ACC112 (cell line): Measurements from ENCODE around the gene CYYR1.

Source experiments
- H2AFZ ChIP-seq: fragments of 200-600 bp; sonication (generic); one replicate; pipeline ENCODE4 v1.6.0; 2017; ENCODE audit warnings: antibody characterized with exemption, low read length; ENCODE audit not compliant: unreplicated experiment
- H3K27ac ChIP-seq: fragments of 200-600 bp; sonication (generic); 2 replicates; pipeline ENCODE4 v1.5.1; 2014; ENCODE audit warnings: low read depth, mild to moderate bottlenecking, antibody characterized with exemption, low read length, moderate library complexity
- H3K27me3 ChIP-seq: fragments of 200-600 bp; sonication (generic); 2 replicates; pipeline ENCODE4 v1.6.1; 2014; ENCODE audit warnings: mild to moderate bottlenecking, antibody characterized with exemption, low read length, moderate library complexity, mixed read lengths; ENCODE audit not compliant: insufficient read depth
- H3K36me3 ChIP-seq: fragments of 200-600 bp; sonication (generic); 2 replicates; pipeline ENCODE4 v1.6.1; 2016; ENCODE audit warnings: mild to moderate bottlenecking, antibody characterized with exemption, low read length, moderate library complexity, mixed read lengths; ENCODE audit not compliant: insufficient read depth
- H3K4me1 ChIP-seq: fragments of 200-600 bp; sonication (generic); one replicate; pipeline ENCODE4 v1.6.1; 2016; ENCODE audit warnings: low read length, mixed read lengths; ENCODE audit not compliant: insufficient read depth, unreplicated experiment, control insufficient read depth
- H3K4me3 ChIP-seq: fragments of 200-600 bp; sonication (generic); 2 replicates; pipeline ENCODE4 v1.5.1; 2014; ENCODE audit warnings: mild to moderate bottlenecking, low read depth, low read length
- H3K79me2 ChIP-seq: fragments of 200-600 bp; sonication (generic); one replicate; pipeline ENCODE4 v1.6.0; 2016; ENCODE audit warnings: low read length; ENCODE audit not compliant: control insufficient read depth, unreplicated experiment, insufficient read depth

Gene CYYR1

GRCh38 chr21:26554365-26554764 lies 18.7 kb downstream of the CYYR1 start:
- Histone ChIP-seq H3K4me3 (no peak overlapping the region), H3K4me1 (no peaks in the 10 kb centered on the region), H3K36me3 (no peaks in the 10 kb centered on the region), H3K79me2 (no peaks in the 10 kb centered on the region), H3K27me3 (no peaks in the 10 kb centered on the region), H3K27ac (no peak overlapping the region), H2AFZ (no peak overlapping the region)

GRCh38 chr21:26553898-26554297 lies 19.2 kb downstream of the CYYR1 start:
- no peaks in the 10 kb centered on the region for H3K79me2 ChIP-seq
- H3K4me3 ChIP-seq = no peak overlapping the region
- no peaks in the 10 kb centered on the region for H3K27me3 ChIP-seq
- H3K36me3 ChIP-seq = no peaks in the 10 kb centered on the region
- no peak overlapping the region for H3K27ac ChIP-seq
- no peak overlapping the region for H2AFZ ChIP-seq
- no peaks in the 10 kb centered on the region for H3K4me1 ChIP-seq

GRCh38 chr21:26550326-26550725 lies 22.8 kb downstream of the CYYR1 start:
- Histone ChIP-seq H3K36me3 (no peaks in the 10 kb centered on the region), H2AFZ (no peak overlapping the region), H3K27ac (no peak overlapping the region), H3K27me3 (no peaks in the 10 kb centered on the region), H3K4me1 (no peaks in the 10 kb centered on the region), H3K79me2 (no peaks in the 10 kb centered on the region), H3K4me3 (no peak overlapping the region)

- Histone ChIP-seq H3K36me3 (no peaks in the 10 kb centered on the region), H3K27me3 (no peaks in the 10 kb centered on the region), H3K4me1 (no peaks in the 10 kb centered on the region), H3K27ac (no peak overlapping the region), H2AFZ (no peak overlapping the region), H3K79me2 (no peaks in the 10 kb centered on the region), H3K4me3 (no peak overlapping the region)
Measured at GRCh38 chr21:26546446-26547097, 26.5 kb downstream of the CYYR1 start.

GRCh38 chr21:26544201-26544775 lies 28.8 kb downstream of the CYYR1 start:
- Histone ChIP-seq H3K4me3 (no peak overlapping the region), H3K27me3 (no peaks in the 10 kb centered on the region), H3K4me1 (no peaks in the 10 kb centered on the region), H3K79me2 (no peaks in the 10 kb centered on the region), H3K36me3 (no peaks in the 10 kb centered on the region), H2AFZ (no peak overlapping the region), H3K27ac (no peak overlapping the region)

GRCh38 chr21:26540651-26541050 lies 32.4 kb downstream of the CYYR1 start:
- Histone ChIP-seq H3K79me2 (no peaks in the 10 kb centered on the region), H3K36me3 (no peaks in the 10 kb centered on the region), H3K27ac (no peak overlapping the region), H3K4me1 (no peaks in the 10 kb centered on the region), H3K4me3 (no peak overlapping the region), H3K27me3 (no peaks in the 10 kb centered on the region), H2AFZ (no peak overlapping the region)

- Histone ChIP-seq H3K27me3 (no peaks in the 10 kb centered on the region), H3K27ac (no peak overlapping the region), H3K4me3 (no peak overlapping the region), H3K4me1 (no peaks in the 10 kb centered on the region), H3K36me3 (no peaks in the 10 kb centered on the region), H3K79me2 (no peaks in the 10 kb centered on the region), H2AFZ (no peak overlapping the region)
Measured at GRCh38 chr21:26539566-26539965, 33.5 kb downstream of the CYYR1 start.

GRCh38 chr21:26534517-26534916 lies 38.6 kb downstream of the CYYR1 start:
- Histone ChIP-seq H3K79me2 (no peaks in the 10 kb centered on the region), H3K27ac (no peak overlapping the region), H3K36me3 (no peaks in the 10 kb centered on the region), H3K4me3 (no peak overlapping the region), H3K27me3 (no peaks in the 10 kb centered on the region), H2AFZ (no peak overlapping the region), H3K4me1 (no peaks in the 10 kb centered on the region)

GRCh38 chr21:26532208-26532607 lies 40.9 kb downstream of the CYYR1 start:
- Histone ChIP-seq H3K4me1 (no peaks in the 10 kb centered on the region), H3K79me2 (no peaks in the 10 kb centered on the region), H3K4me3 (no peak overlapping the region), H3K27me3 (no peaks in the 10 kb centered on the region), H3K27ac (no peak overlapping the region), H2AFZ (no peak overlapping the region), H3K36me3 (no peaks in the 10 kb centered on the region)

- Histone ChIP-seq H3K27ac (no peak overlapping the region), H3K36me3 (no peaks in the 10 kb centered on the region), H3K4me1 (no peaks in the 10 kb centered on the region), H2AFZ (no peak overlapping the region), H3K4me3 (no peak overlapping the region), H3K79me2 (no peaks in the 10 kb centered on the region), H3K27me3 (no peaks in the 10 kb centered on the region)
Measured at GRCh38 chr21:26529526-26529925, 43.6 kb downstream of the CYYR1 start.

GRCh38 chr21:26528882-26529281 lies 44.2 kb downstream of the CYYR1 start:
- no peaks in the 10 kb centered on the region for H3K27me3 ChIP-seq
- H3K79me2 ChIP-seq = no peaks in the 10 kb centered on the region
- no peak overlapping the region for H3K4me3 ChIP-seq

More at GRCh38 chr21:26528882-26529281, 44.2 kb downstream of the CYYR1 start:
- no peaks in the 10 kb centered on the region for H3K4me1 ChIP-seq
- H2AFZ ChIP-seq = no peak overlapping the region
- no peaks in the 10 kb centered on the region for H3K36me3 ChIP-seq
- no peak overlapping the region for H3K27ac ChIP-seq
